Lower leg skin (tissue), 4 donors: ENCODE data around the gene PTCH1. TPM values are rescaled to one million over a fixed set of nuclear protein-coding genes. Genes with fewer than 3 reads are reported as not detected.

Experiments used
- DNase-seq, 2 donors: peaks; one replicate each; pipeline ENCODE4 v3.0.0-alpha.2; 2019; ENCODE audit warnings: low spot score in 2 of 2
- H3K4me3 ChIP-seq: fragments of 200-600 bp; sonication (generic); 2 replicates; pipeline ENCODE4 v1.5.1; 2017; ENCODE audit warnings: mild to moderate bottlenecking, low read depth; ENCODE audit not compliant: poor library complexity, severe bottlenecking
- POLR2A ChIP-seq, 2 donors: fragments of 450-650 bp; IDR thresholded peaks; one replicate each; pipeline ENCODE4 v1.6.1; 2016 to 2017; ENCODE audit warnings: antibody characterized with exemption in 2 of 2, mild to moderate bottlenecking in 1 of 2, moderate library complexity in 1 of 2
- WGBS, 2 donors: methylation state at CpG; one replicate each; pipeline ENCODE4 v1.1.5; 2018; 5-methylcytosine and 5-hydroxymethylcytosine counted together
- intact Hi-C: fragments of 100-400 bp; cut with DNase I; formaldehyde crosslinking; loops from one replicate; pipeline ENCODE4 v1.15.0; 2023; ENCODE audit warnings: low total_unique reads
- total RNA-seq, 4 donors: library from RNA; depleted of rRNA; stranded (reverse); fragments of >200 nt; gene quantifications; one replicate each; pipeline ENCODE4 v1.1.0, GENCODE V29; 2016
- TF ChIP-seq, protein P1 (sequence below), 3 donors: fragments of 450-650 bp; IDR thresholded peaks; one replicate each; pipeline ENCODE4 v1.5.1; 2016; ENCODE audit warnings: antibody characterized with exemption in 3 of 3, mild to moderate bottlenecking in 3 of 3, moderate library complexity in 2 of 3

PTCH1 gene
- total RNA-seq, 4 donors from 2014 or later: 16.5 to 25.6 (median 20.9) TPM

DNA sequence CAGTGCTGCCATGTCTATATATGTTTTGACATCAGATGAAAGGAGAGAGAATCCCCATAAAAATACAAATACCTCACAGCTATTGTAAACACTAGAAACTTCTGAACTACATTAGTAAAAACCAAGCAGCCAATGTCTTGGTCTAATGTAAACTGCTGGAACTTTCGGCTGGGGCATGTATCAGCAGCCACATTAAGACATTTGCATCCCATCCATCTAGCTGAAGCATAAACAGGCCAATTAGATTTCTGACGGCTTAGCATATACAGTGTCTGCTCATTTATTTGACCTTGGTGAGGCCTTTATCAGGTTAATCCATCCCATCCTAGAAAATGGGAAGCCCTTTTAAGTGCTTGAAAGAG lies 65.7 kb downstream of the PTCH1 start:
- intact Hi-C loops: no loop called here
- H3K4me3 ChIP-seq: no peak overlapping the region
- DNase-seq: no peak
- no peak for TF ChIP-seq POLR2A (IDR thresholded peaks at IDR 0.05)
- TF ChIP-seq, protein P1, sequence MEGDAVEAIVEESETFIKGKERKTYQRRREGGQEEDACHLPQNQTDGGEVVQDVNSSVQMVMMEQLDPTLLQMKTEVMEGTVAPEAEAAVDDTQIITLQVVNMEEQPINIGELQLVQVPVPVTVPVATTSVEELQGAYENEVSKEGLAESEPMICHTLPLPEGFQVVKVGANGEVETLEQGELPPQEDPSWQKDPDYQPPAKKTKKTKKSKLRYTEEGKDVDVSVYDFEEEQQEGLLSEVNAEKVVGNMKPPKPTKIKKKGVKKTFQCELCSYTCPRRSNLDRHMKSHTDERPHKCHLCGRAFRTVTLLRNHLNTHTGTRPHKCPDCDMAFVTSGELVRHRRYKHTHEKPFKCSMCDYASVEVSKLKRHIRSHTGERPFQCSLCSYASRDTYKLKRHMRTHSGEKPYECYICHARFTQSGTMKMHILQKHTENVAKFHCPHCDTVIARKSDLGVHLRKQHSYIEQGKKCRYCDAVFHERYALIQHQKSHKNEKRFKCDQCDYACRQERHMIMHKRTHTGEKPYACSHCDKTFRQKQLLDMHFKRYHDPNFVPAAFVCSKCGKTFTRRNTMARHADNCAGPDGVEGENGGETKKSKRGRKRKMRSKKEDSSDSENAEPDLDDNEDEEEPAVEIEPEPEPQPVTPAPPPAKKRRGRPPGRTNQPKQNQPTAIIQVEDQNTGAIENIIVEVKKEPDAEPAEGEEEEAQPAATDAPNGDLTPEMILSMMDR (IDR thresholded peaks at IDR 0.05): no peak
- 92% methylated on average over 2 of the region's 2 CpGs for WGBS, 2 donors

DNA sequence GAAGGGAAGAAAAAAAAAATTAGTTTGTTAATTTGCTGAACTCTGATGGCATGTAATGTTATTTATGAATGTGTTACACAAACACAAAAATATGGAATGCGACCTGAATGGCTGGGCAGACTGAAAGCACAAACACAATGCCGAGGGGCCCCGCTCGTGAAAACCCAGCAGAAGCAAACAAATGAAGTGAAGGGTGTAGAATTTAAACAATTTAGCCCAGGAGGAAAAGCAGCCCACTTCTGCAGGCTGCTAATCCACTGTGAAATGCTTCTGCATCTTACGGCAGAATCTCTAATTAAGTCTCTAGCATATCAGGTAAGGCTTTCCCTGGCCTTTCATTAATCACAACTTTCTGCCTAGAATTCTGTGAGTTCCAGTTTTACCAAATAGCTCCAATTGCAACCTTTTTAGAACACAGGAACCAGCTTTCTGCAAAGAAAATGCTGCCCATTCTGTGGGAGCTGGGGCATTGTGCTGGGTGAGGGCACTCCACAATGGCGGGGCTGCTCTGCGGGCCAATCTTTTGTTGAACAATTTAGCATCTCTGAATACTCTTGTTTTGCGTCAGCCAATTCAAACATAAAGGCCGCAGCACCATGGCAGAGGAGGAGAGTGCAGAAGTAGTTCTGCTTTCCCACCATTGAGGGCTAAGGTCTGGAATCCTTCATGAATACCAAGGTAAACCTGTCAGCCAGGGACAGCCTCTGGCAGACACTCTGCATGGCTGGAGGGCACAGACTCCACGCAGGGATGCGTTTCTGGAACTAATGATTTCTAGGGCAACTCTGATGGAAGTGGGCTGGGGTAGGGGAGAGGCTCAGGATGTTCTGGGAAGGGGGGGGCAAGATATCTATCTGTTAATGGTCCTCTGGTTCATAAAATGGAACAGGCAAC lies 66.4 kb downstream of the PTCH1 start:
- intact Hi-C loops: no loop called here
- WGBS, 2 donors: 92 to 94% methylated on average over 11 of the region's 11 CpGs
- H3K4me3 ChIP-seq: no peak overlapping the region
- TF ChIP-seq POLR2A (IDR thresholded peaks at IDR 0.05): no peak
- TF ChIP-seq, protein P1 (IDR thresholded peaks at IDR 0.05): no peak
- peak in 1 of 2 donors; percentile 69 for DNase-seq

GRCh38 chr9:95449016-95449415 lies 67.8 kb downstream of the PTCH1 start:
- DNase-seq: peak in 1 of 2 donors; percentile 65
- 92 to 94% methylated on average over 22 of the region's 22 CpGs for WGBS, 2 donors
- intact Hi-C loops: no loop called here
- TF ChIP-seq, protein P1 (IDR thresholded peaks at IDR 0.05): no peak
- TF ChIP-seq POLR2A (IDR thresholded peaks at IDR 0.05): no peak
- H3K4me3 ChIP-seq: no peak overlapping the region

DNA sequence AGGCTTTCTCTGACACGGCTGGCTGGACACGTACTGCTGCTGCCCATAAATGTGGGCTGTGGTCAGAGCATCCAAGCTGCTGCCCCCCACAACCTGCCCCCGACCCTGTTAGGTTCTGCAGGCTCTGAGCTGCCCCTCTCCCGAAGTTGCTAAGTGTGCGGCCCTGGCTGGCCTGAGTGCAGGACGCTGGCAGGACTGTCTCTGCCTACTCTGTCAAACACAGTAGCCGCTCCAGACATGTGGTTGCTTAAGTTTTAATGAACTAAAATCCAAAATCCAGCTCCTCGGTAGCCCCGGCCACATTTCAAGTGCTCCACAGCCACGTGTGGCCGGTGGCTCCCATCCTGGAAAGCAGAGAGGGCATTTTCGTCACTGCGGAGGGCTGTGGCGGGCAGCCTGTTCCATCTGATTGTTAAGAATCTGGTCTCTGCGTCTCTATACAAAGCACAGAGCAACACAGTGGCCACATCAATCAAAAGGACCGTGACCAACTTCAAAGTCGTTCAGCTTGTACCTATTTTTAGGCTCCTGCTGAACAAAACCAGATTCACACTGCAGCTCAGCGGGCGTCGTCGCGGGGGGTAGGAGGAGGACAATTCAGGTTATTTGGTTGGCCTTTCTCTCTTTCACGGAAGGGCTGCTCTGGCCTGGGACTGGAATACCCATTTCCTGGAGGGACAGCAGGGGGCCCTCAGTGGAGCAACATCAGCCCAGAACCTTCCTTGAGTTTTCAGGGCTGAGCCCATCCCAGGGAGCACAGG lies 68.9 kb downstream of the PTCH1 start:
- 89 to 93% methylated on average over 21 to 22 of the region's 23 CpGs for WGBS, 2 donors
- TF ChIP-seq, protein P1 (IDR thresholded peaks at IDR 0.05): no peak
- TF ChIP-seq POLR2A (IDR thresholded peaks at IDR 0.05): no peak
- peak in 1 of 2 donors; percentile 70 for DNase-seq
- no peak overlapping the region for H3K4me3 ChIP-seq
- intact Hi-C loops: no loop called here

DNA sequence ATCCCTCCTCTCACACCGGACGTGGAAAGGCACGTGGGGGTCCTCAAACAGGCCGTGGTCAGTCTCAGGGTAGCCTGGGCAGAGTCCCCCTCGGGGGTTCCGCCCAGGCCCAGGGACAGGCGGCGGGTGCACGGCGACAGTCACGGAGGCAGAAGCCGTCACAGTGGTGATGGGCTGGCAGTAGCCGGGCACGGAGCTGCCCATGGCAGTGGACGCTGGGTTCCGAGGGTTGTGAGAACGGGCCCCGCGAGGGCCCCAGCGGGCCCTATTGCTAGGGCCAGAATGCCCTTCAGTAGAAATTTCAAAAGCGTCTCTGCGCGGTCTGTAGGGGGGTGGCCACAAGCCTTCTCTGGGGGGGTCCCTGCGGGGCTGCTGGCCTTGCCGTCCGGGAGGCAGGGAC lies 69.8 kb downstream of the PTCH1 start:
- WGBS, 2 donors: 94 to 99% methylated on average over 25 to 26 of the region's 26 CpGs
- TF ChIP-seq POLR2A (IDR thresholded peaks at IDR 0.05): no peak
- TF ChIP-seq, protein P1 (IDR thresholded peaks at IDR 0.05): no peak
- intact Hi-C loops: no loop called here

More for the DNA sequence above, 69.8 kb downstream of the PTCH1 start:
- H3K4me3 ChIP-seq: no peak overlapping the region
- no peak for DNase-seq
